Superior temporal gyrus (tissue), 1 donor: Measurements from ENCODE around the gene ANKRD13C.

Experiments used
- DNase-seq: peaks from one replicate; pipeline ENCODE4 v3.0.0-alpha.2; 2016; ENCODE audit errors: extremely low spot score

Gene ANKRD13C

GRCh38 chr1:70220517-70221237 lies 133.8 kb downstream of the ANKRD13C start:
- no peak for DNase-seq

DNA sequence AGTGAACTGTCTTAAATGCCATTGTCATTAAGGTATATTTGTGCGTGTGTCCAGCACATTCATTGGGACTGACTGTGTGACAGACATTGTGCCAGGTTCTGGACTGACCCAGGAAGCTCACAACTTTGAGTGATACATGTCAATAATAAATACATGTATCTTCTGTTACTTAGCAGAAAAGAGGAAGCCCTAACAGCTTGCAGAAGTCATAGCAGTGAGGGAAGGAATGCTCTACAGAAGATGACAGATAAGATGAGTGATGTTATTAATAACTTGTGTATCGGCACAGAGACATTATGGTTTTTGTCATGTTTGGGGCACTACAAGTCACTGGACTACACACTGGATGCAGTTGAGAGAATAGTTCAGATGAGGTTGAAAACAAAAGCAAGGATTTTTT lies 134.5 kb downstream of the ANKRD13C start:
- no peak for DNase-seq

DNA sequence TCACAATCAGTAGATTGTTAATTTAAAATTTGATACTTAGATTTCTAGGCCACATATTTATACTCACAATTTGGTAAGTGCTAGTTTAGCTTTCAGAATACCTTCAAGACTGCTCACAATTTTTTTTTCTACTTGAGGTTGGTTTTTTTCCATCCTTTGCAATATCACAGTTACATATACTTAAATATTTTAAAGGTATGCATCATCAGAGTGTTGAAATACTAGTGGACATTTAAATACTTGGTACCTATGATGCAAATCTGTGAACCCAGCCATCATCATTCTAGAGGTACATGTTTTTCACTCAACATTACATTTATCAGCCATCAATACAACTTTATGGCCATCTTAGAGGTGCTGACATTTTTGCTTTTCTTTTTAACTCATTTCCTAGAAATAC lies 143.0 kb downstream of the ANKRD13C start:
- no peak for DNase-seq

- DNase-seq = no peak
Observed at GRCh38 chr1:70210820-70211219, 143.7 kb downstream of the ANKRD13C start.
